CD4-positive, CD25-positive, alpha-beta regulatory T cell (primary cell): ENCODE measurements around the gene SPATA6. TPM values are rescaled to one million over a fixed set of nuclear protein-coding genes. Genes with fewer than 3 reads are reported as not detected.

Experiments used
- ATAC-seq, 2 donors: fragments of 150-1000 bp; cut with Tn5 transposase; one replicate each; pipeline ENCODE4 v1.10.0; 2021; ENCODE audit warnings: low read depth in 2 of 2, moderate number of reproducible peaks in 2 of 2, moderate library complexity in 1 of 2
- DNase-seq, 3 donors: peaks; one replicate each; pipeline versions ENCODE4 v3.0.0 to v3.0.0-alpha.2; 2012 to 2022; ENCODE audit warnings: mixed read lengths in 1 of 3
- H3K27ac ChIP-seq: one replicate; pipeline ENCODE4 v1.7.0; 2013; ENCODE audit warnings: mild to moderate bottlenecking, low read length; ENCODE audit not compliant: insufficient read depth, poor library complexity, severe bottlenecking
- H3K27me3 ChIP-seq: one replicate; pipeline ENCODE4 v1.7.0; 2013; ENCODE audit warnings: low read length; ENCODE audit not compliant: control insufficient read depth, insufficient read depth
- H3K36me3 ChIP-seq: one replicate; pipeline ENCODE4 v1.7.0; 2013; ENCODE audit warnings: mild to moderate bottlenecking, low read length, moderate library complexity; ENCODE audit not compliant: control insufficient read depth, insufficient read depth
- H3K4me1 ChIP-seq: 2 replicates; pipeline ENCODE4 v1.7.0; 2013; ENCODE audit warnings: mild to moderate bottlenecking, low read length; ENCODE audit not compliant: insufficient read depth, control insufficient read depth, poor library complexity, severe bottlenecking
- H3K4me3 ChIP-seq: one replicate; pipeline ENCODE4 v1.7.0; 2013; ENCODE audit warnings: low read depth, mild to moderate bottlenecking, low read length, moderate library complexity
- H3K9me3 ChIP-seq, 2 experiments: 1 replicate in 1 of 2; 2 replicates in 1 of 2; pipeline ENCODE4 v1.7.0; 2013; ENCODE audit warnings: low read length in 2 of 2, mild to moderate bottlenecking in 1 of 2, moderate library complexity in 1 of 2; ENCODE audit not compliant: control insufficient read depth in 2 of 2
- H3K27ac Mint-ChIP-seq, 3 donors: one replicate each; pipeline ENCODE4 v1.8.0; 2020 to 2022; ENCODE audit warnings: mild to moderate bottlenecking in 3 of 3, mixed read lengths in 3 of 3, moderate library complexity in 2 of 3
- H3K27me3 Mint-ChIP-seq: one replicate; pipeline ENCODE4 v1.8.0; 2022; ENCODE audit warnings: mild to moderate bottlenecking, mixed read lengths
- H3K36me3 Mint-ChIP-seq: one replicate; pipeline ENCODE4 v1.8.0; 2020; ENCODE audit warnings: mixed read lengths
- H3K4me1 Mint-ChIP-seq, 4 donors: one replicate each; pipeline ENCODE4 v1.8.0; 2020 to 2022; ENCODE audit warnings: mixed read lengths in 4 of 4, mild to moderate bottlenecking in 1 of 4
- H3K4me3 Mint-ChIP-seq, 4 donors: one replicate each; pipeline ENCODE4 v1.8.0; 2020 to 2022; ENCODE audit warnings: mild to moderate bottlenecking in 4 of 4, mixed read lengths in 4 of 4, moderate library complexity in 3 of 4
- H3K9me3 Mint-ChIP-seq, 7 donors: one replicate each; pipeline ENCODE4 v1.8.0; 2020 to 2022; ENCODE audit warnings: mixed read lengths in 7 of 7, mild to moderate bottlenecking in 3 of 7, moderate library complexity in 2 of 7
- polyA plus RNA-seq, 4 donors: library from polyadenylated mRNA; unstranded; fragments of 300-500 nt; fragmentation: Illumina TruSeq; gene quantifications; one replicate each; pipeline ENCODE4 v1.2.3, GENCODE V29; 2021
- total RNA-seq: library from RNA; stranded (reverse); gene quantifications from one replicate; pipeline ENCODE4 v1.2.3, GENCODE V29; 2022

SPATA6 gene
- total and polyA plus RNA-seq, 5 donors from 2014 or later, result 0.18 to 1.6 (median 0.41) TPM

- Mint-ChIP-seq H3K9me3 (peaks cover 0 to 6% (median 3%) of the 10 kb centered on the region in 7 donors), H3K27me3 (peaks cover 34% of the 10 kb centered on the region), H3K36me3 (peaks cover 3% of the 10 kb centered on the region), H3K4me3 (peak overlapping the region; percentile 46 to 91 (median 88)), H3K27ac (peak overlapping the region in 2 of 3 donors; percentile 27 to 82), H3K4me1 (peaks cover 0 to 32% (median 21%) of the 10 kb centered on the region in 4 donors)
- Histone ChIP-seq H3K9me3 (no peaks in the 10 kb centered on the region), H3K36me3 (no peaks in the 10 kb centered on the region), H3K4me3 (no peak overlapping the region), H3K27me3 (peaks cover 3% of the 10 kb centered on the region), H3K4me1 (peaks cover 14% of the 10 kb centered on the region), H3K27ac (no peak overlapping the region)
- DNase-seq, result no peak
- ATAC-seq, result no peak
Measured at GRCh38 chr1:48470950-48471690, 884 bp downstream of the SPATA6 start.

GRCh38 chr1:48470481-48470855 is 1.5 kb downstream of the SPATA6 start:
- Mint-ChIP-seq H3K36me3 (peaks cover 3% of the 10 kb centered on the region), H3K4me3 (peak overlapping the region in 3 of 4 donors; percentile 4 to 87 (median 32)), H3K27me3 (peaks cover 34% of the 10 kb centered on the region), H3K4me1 (peaks cover 0 to 32% (median 21%) of the 10 kb centered on the region in 4 donors), H3K27ac (peak overlapping the region in 1 of 3 donors; percentile 27), H3K9me3 (peaks cover 0 to 6% (median 3%) of the 10 kb centered on the region in 7 donors)
- Histone ChIP-seq H3K36me3 (no peaks in the 10 kb centered on the region), H3K4me1 (peaks cover 14% of the 10 kb centered on the region), H3K9me3 (no peaks in the 10 kb centered on the region), H3K27ac (no peak overlapping the region), H3K27me3 (peaks cover 3% of the 10 kb centered on the region), H3K4me3 (no peak overlapping the region)
- ATAC-seq (no peak), DNase-seq (no peak)

- Mint-ChIP-seq H3K27me3 (peaks cover 34% of the 10 kb centered on the region), H3K9me3 (peaks cover 0 to 5% (median 2%) of the 10 kb centered on the region in 7 donors), H3K4me1 (peaks cover 0 to 32% (median 21%) of the 10 kb centered on the region in 4 donors), H3K36me3 (peaks cover 3% of the 10 kb centered on the region), H3K27ac (no peak overlapping the region), H3K4me3 (peak overlapping the region in 2 of 4 donors; percentile 8 to 32)
- DNase-seq (no peak), ATAC-seq (no peak)
- Histone ChIP-seq H3K27me3 (peaks cover 3% of the 10 kb centered on the region), H3K9me3 (no peaks in the 10 kb centered on the region), H3K36me3 (no peaks in the 10 kb centered on the region), H3K4me1 (peaks cover 14% of the 10 kb centered on the region), H3K4me3 (no peak overlapping the region), H3K27ac (no peak overlapping the region)
Measured at GRCh38 chr1:48469616-48470480, 2.2 kb downstream of the SPATA6 start.

- H3K9me3 Mint-ChIP-seq, result peaks cover 0 to 7% (median 0%) of the 10 kb centered on the region in 7 donors
- peaks cover 22% of the 10 kb centered on the region for H3K27me3 Mint-ChIP-seq
- no peaks in the 10 kb centered on the region for H3K36me3 ChIP-seq
- no peak overlapping the region for H3K27ac ChIP-seq
- ATAC-seq, result no peak
- H3K27ac Mint-ChIP-seq, result no peak overlapping the region
- no peak overlapping the region for H3K4me3 Mint-ChIP-seq
- peaks cover 3% of the 10 kb centered on the region for H3K36me3 Mint-ChIP-seq
- no peaks in the 10 kb centered on the region for H3K9me3 ChIP-seq
- H3K4me3 ChIP-seq, result no peak overlapping the region
- H3K4me1 Mint-ChIP-seq, result peaks cover 0 to 19% (median 14%) of the 10 kb centered on the region in 4 donors
- H3K4me1 ChIP-seq, result peaks cover 4% of the 10 kb centered on the region
- DNase-seq, result no peak
- peaks cover 3% of the 10 kb centered on the region for H3K27me3 ChIP-seq
Measured at GRCh38 chr1:48466594-48466993, 5.4 kb downstream of the SPATA6 start.

GRCh38 chr1:48462716-48463302 is 9.2 kb downstream of the SPATA6 start:
- Histone ChIP-seq H3K27me3 (no peaks in the 10 kb centered on the region), H3K36me3 (no peaks in the 10 kb centered on the region), H3K27ac (no peak overlapping the region), H3K9me3 (no peaks in the 10 kb centered on the region), H3K4me3 (no peak overlapping the region), H3K4me1 (no peaks in the 10 kb centered on the region)
- Mint-ChIP-seq H3K27ac (no peak overlapping the region), H3K4me3 (no peak overlapping the region), H3K4me1 (no peaks in the 10 kb centered on the region), H3K27me3 (peaks cover 6% of the 10 kb centered on the region), H3K36me3 (no peaks in the 10 kb centered on the region), H3K9me3 (peaks cover 0 to 2% (median 0%) of the 10 kb centered on the region in 7 donors)
- ATAC-seq, result no peak
- DNase-seq, result no peak

GRCh38 chr1:48450505-48450904 is 21.5 kb downstream of the SPATA6 start:
- Histone ChIP-seq H3K4me3 (no peak overlapping the region), H3K27ac (no peak overlapping the region), H3K9me3 (no peaks in the 10 kb centered on the region), H3K27me3 (no peaks in the 10 kb centered on the region), H3K4me1 (no peaks in the 10 kb centered on the region), H3K36me3 (no peaks in the 10 kb centered on the region)
- H3K36me3 Mint-ChIP-seq, result no peaks in the 10 kb centered on the region
- H3K27me3 Mint-ChIP-seq, result peaks cover 15% of the 10 kb centered on the region
- H3K27ac Mint-ChIP-seq, result no peak overlapping the region
- no peak overlapping the region for H3K4me3 Mint-ChIP-seq
- ATAC-seq, result no peak
- peaks cover 0 to 1% (median 0%) of the 10 kb centered on the region in 7 donors for H3K9me3 Mint-ChIP-seq
- H3K4me1 Mint-ChIP-seq, result peaks cover 0 to 4% (median 0%) of the 10 kb centered on the region in 4 donors
- DNase-seq, result no peak

- H3K9me3 ChIP-seq, result peaks cover 0 to 2% of the 10 kb centered on the region in 2 experiments
- H3K27ac ChIP-seq, result no peak overlapping the region
- Mint-ChIP-seq H3K27me3 (peaks cover 10% of the 10 kb centered on the region), H3K36me3 (no peaks in the 10 kb centered on the region), H3K4me1 (peaks cover 0 to 4% (median 0%) of the 10 kb centered on the region in 4 donors), H3K27ac (no peak overlapping the region), H3K9me3 (peaks cover 0 to 5% (median 0%) of the 10 kb centered on the region in 7 donors), H3K4me3 (no peak overlapping the region)
- H3K4me3 ChIP-seq, result no peak overlapping the region
- H3K27me3 ChIP-seq, result no peaks in the 10 kb centered on the region
- no peaks in the 10 kb centered on the region for H3K36me3 ChIP-seq
- DNase-seq (no peak), ATAC-seq (no peak)
- no peaks in the 10 kb centered on the region for H3K4me1 ChIP-seq
Measured at GRCh38 chr1:48448932-48449331, 23.1 kb downstream of the SPATA6 start.
